ENCODE data around the gene IFIT2.

- TF ChIP-seq SMAD4 (CRISPR knock-in tag; IDR thresholded peaks at IDR 0.05) (no peak), CTCF (IDR thresholded peaks at IDR 0.05) (no peak), ATF1 (CRISPR knock-in tag; IDR thresholded peaks at IDR 0.05) (no peak), AFF4 (CRISPR knock-in tag; IDR thresholded peaks at IDR 0.05; ENCODE audit: borderline replicate concordance) (no peak), NR3C1 (CRISPR knock-in tag; conservative IDR thresholded peaks at IDR 0.05; ENCODE audit: low read depth) (no peak), FOXK1 (CRISPR knock-in tag; IDR thresholded peaks at IDR 0.05) (no peak), ESRRA (CRISPR knock-in tag; IDR thresholded peaks at IDR 0.05; ENCODE audit: borderline replicate concordance) (no peak), ARID4B (CRISPR knock-in tag; IDR thresholded peaks at IDR 0.05; ENCODE audit: borderline replicate concordance) (no peak), ZNF317 (CRISPR knock-in tag; IDR thresholded peaks at IDR 0.05; ENCODE audit: borderline replicate concordance, low read depth) (no peak), CREB1 (CRISPR knock-in tag; IDR thresholded peaks at IDR 0.05) (no peak), ZNF416 (CRISPR knock-in tag; IDR thresholded peaks at IDR 0.05) (no peak), MAX (CRISPR knock-in tag; IDR thresholded peaks at IDR 0.05) (no peak)
These were observed 31.7 kb upstream of the IFIT2 start for GRCh38 chr10:89270153-89270483.
